ENCODE measurements around the gene GPR153. TPM values are rescaled to one million over a fixed set of nuclear protein-coding genes. Genes with fewer than 3 reads are reported as not detected.
A peak's percentile ranks its signal among the peaks of the same experiment; 100 is the strongest.

The GPR153 gene
- total RNA-seq, 2 donors from 2014 or later, result 3.2 to 7.6 TPM

DNA sequence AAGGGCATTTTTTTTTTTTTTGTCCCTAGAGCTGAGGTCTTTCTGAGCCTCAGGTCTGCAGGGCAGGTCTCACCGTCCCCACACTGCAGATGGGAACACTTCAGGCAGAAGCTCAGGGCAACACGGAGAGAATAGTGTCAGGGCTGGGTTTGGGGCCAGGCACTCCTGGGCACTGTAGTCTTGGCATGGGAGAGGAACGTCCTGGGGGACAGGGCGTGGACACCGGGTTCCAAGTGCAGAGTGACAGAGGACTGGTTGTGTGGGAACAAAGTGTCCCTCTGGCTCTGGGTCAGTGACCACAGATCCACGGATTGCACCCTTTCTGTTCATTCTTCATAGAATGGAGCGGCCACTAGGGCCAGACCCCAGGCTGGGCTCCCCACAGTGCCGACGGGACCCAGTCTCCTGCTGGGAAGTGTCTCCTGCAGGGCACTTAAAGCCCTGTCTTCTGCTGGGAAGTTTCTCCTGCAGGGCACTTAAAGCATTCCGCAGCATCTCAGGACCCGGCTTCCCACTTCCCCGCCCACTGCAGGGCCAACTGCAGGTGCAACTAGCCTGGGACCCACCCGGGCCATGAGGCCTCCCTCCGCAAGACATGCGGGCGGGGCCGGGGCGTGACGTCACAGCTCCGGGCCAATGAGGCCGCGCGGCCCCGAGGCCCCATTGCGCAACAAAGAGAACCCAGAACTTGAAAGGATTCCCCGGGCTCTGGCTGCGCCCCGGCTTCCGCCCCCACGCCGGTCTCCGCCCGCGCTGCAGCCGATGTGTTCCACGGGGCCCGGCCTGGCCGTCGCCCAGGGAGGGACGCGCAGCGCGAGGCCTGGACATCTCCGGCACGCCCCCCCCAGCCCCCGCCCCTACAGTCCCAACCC lies 1.2 kb downstream of the GPR153 start:
- Histone ChIP-seq H3K36me3 (no peaks in the 10 kb centered on the region), H3K4me3 (peak overlapping the region; percentile 42 to 50), H3K27ac (peak overlapping the region in 1 of 2 donors; percentile 38), H3K4me1 (replicated peaks) (peaks cover 4% of the 10 kb centered on the region), H3K9me3 (no peaks in the 10 kb centered on the region), H3K27me3 (replicated peaks; ENCODE audit: insufficient read depth) (no peaks in the 10 kb centered on the region)
- DNase-seq (ENCODE audit: low spot score), result peak; percentile 77
- intact Hi-C loops (cut with DNase I), result no loop called here
- TF ChIP-seq POLR2AphosphoS5 (IDR thresholded peaks at IDR 0.05) (peak; percentile 62), POLR2A (IDR thresholded peaks at IDR 0.05) (peak; percentile 50), CTCF (IDR thresholded peaks at IDR 0.05) (no peak)
- WGBS, result 8% methylated on average over 32 of the region's 46 CpGs

DNA sequence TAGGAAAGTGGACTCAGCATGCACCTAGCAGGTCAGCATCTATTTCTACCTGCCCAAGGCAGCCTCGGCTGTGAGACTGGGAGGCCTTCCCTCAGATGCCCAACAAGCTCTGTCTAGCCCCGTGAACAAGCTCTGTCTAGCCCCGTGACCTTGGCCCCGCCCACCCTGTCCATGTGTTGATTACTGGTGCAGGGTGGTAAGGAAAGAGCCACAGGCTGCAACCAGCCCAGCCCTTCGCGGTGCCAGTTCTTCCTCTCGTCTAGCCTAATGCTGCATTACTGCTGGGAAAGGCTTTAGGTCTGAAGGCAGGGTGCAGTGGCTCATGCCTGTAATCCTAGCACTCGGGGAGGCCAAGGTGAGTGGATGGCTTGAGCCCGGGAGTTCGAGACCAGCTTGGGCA lies 2.2 kb downstream of the GPR153 start:
- H3K27ac ChIP-seq, result no peak overlapping the region
- no peaks in the 10 kb centered on the region for H3K9me3 ChIP-seq
- no peak for TF ChIP-seq CTCF (IDR thresholded peaks at IDR 0.05)
- no peak for TF ChIP-seq POLR2A (IDR thresholded peaks at IDR 0.05)
- no peak for TF ChIP-seq POLR2AphosphoS5 (IDR thresholded peaks at IDR 0.05)
- DNase-seq (ENCODE audit: low spot score), result no peak
- H3K27me3 ChIP-seq (replicated peaks; ENCODE audit: insufficient read depth), result no peaks in the 10 kb centered on the region
- WGBS, result 68% methylated on average over 10 of the region's 10 CpGs
- H3K4me1 ChIP-seq (replicated peaks), result peaks cover 4% of the 10 kb centered on the region
- intact Hi-C loops (cut with DNase I), result no loop called here
- no peaks in the 10 kb centered on the region for H3K36me3 ChIP-seq
- H3K4me3 ChIP-seq, result no peak overlapping the region

DNA sequence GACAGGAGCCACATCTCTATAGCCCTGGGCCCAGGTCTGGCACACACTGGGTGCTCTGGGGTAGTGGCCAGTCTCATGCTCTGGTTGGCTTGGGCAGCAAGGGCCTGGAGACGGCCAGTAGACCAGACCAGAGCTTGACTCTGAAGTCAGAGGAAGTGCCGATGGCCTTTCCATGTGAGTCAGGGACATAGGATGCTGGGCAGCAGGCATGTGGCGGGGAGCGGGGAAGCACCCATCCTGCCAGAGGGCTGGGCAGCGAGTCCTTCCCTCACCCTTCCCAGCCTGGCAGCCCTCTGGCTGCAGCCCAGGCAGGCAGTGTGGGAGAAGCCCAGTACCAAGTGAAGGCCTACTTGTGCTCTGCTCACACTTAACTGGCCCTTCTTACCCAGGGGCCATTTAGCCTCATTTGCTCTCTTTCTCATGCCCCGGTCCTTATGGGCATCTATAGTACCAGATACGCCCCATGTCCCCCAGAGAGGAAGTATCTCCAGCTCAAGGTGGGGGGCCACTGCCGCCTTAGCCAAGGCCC lies 3.3 kb downstream of the GPR153 start:
- 92% methylated on average over 8 of the region's 8 CpGs for WGBS
- no peaks in the 10 kb centered on the region for H3K27me3 ChIP-seq (replicated peaks; ENCODE audit: insufficient read depth)

DNA sequence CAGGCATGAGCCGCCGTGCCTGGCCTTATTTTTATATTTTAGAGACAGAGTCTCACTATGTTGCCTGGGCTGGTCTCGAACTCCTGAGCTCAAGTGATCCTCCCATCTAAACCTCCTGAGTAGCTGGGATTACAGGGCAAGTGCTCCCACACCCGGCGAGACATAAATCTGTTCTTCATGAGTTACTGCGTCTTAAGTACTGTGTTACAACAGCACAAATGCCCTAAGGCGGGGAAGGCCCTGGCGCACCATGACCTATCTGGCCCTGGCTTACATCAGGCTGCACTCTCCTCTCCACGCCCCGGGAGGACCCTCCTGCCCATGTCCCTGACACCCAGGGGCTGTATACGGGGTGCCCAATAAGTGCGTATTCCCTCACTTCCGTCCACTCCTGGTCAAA lies 4.3 kb downstream of the GPR153 start:
- no peaks in the 10 kb centered on the region for H3K36me3 ChIP-seq
- intact Hi-C loops (cut with DNase I), result no loop called here
- no peak overlapping the region for H3K27ac ChIP-seq
- no peaks in the 10 kb centered on the region for H3K27me3 ChIP-seq (replicated peaks; ENCODE audit: insufficient read depth)
- no peak for DNase-seq (ENCODE audit: low spot score)
- no peaks in the 10 kb centered on the region for H3K9me3 ChIP-seq
- TF ChIP-seq CTCF (IDR thresholded peaks at IDR 0.05), result no peak
- no peak overlapping the region for H3K4me3 ChIP-seq
- H3K4me1 ChIP-seq (replicated peaks), result peaks cover 4% of the 10 kb centered on the region
- WGBS, result 87% methylated on average over 13 of the region's 13 CpGs

More for the DNA sequence above, 3.3 kb downstream of the GPR153 start:
- intact Hi-C loops (cut with DNase I), result no loop called here
- no peak overlapping the region for H3K4me3 ChIP-seq
- TF ChIP-seq POLR2AphosphoS5 (IDR thresholded peaks at IDR 0.05) (no peak), CTCF (IDR thresholded peaks at IDR 0.05) (no peak), POLR2A (IDR thresholded peaks at IDR 0.05) (no peak)
- DNase-seq (ENCODE audit: low spot score), result no peak
- no peaks in the 10 kb centered on the region for H3K36me3 ChIP-seq
- no peaks in the 10 kb centered on the region for H3K9me3 ChIP-seq
- no peak overlapping the region for H3K27ac ChIP-seq
- peaks cover 4% of the 10 kb centered on the region for H3K4me1 ChIP-seq (replicated peaks)

DNA sequence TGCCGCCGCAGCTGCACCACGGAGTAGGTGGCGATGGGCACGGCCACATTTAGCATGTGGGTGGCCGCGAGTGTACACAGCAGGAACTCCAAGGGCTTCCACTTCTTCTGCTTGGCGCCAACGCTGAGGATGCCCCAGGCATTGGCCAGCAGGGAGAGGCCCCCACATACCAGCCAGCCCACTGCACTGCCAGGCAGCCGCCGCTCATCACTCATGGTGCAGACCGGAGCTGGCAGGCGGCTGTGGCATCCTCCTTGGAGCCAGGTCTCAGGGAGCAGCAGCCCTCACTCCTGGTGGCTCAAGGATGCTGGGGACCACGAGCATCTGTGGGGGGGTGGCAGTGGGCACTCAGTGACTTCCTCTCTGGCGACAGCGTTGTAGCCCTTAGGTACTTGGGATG lies 6.2 kb downstream of the GPR153 start:
- Histone ChIP-seq H3K27ac (no peak overlapping the region), H3K9me3 (no peaks in the 10 kb centered on the region), H3K27me3 (replicated peaks; ENCODE audit: insufficient read depth) (peaks cover 6% of the 10 kb centered on the region), H3K4me3 (no peak overlapping the region), H3K4me1 (replicated peaks) (peaks cover 2% of the 10 kb centered on the region), H3K36me3 (no peaks in the 10 kb centered on the region)
- DNase-seq (ENCODE audit: low spot score), result no peak
- intact Hi-C loops (cut with DNase I), result no loop called here
- no peak for TF ChIP-seq CTCF (IDR thresholded peaks at IDR 0.05)
- TF ChIP-seq POLR2AphosphoS5 (IDR thresholded peaks at IDR 0.05), result no peak
- no peak for TF ChIP-seq POLR2A (IDR thresholded peaks at IDR 0.05)
- 93% methylated on average over 14 of the region's 16 CpGs for WGBS
